NCI-H2107 treated with DMSO at 0.1 percent for 48 hours (cell line): ENCODE measurements around the gene FAU.

Experiments used
- DNase-seq: peaks from one replicate; lab custom pipeline; 2025; ENCODE audit not compliant: unreplicated experiment; lab: John Stamatoyannopoulos, UW

Gene FAU

GRCh38 chr11:65109231-65110198 lies 12.4 kb downstream of the FAU start:
- no peak for DNase-seq

GRCh38 chr11:65108469-65109123 lies 13.3 kb downstream of the FAU start:
- DNase-seq, result no peak

- no peak for DNase-seq
Observed at GRCh38 chr11:65107751-65108468, 14.0 kb downstream of the FAU start.

DNA sequence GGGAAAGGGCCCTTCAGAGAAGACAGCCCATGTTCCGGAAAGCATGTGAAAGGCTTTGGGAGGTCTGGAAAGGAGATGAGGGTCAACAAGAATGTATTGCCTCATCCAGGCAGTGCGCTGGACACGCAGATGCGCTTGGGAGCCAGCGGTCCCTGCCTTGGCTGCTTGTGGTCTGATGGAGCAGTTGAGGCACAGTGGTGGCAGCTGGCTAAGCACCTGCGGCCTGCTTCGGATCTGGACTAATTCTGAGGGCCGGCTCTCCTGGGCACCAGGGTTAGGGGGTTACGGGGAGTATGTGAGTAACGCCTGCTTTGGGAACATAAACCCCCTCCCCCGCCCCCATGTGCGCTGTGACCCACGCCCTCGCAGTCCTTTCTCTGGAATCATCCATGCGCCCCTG lies 14.9 kb downstream of the FAU start:
- no peak for DNase-seq

GRCh38 chr11:65104628-65105027 lies 17.3 kb downstream of the FAU start:
- no peak for DNase-seq

- no peak for DNase-seq
Observed at GRCh38 chr11:65103476-65103875, 18.5 kb downstream of the FAU start.

DNA sequence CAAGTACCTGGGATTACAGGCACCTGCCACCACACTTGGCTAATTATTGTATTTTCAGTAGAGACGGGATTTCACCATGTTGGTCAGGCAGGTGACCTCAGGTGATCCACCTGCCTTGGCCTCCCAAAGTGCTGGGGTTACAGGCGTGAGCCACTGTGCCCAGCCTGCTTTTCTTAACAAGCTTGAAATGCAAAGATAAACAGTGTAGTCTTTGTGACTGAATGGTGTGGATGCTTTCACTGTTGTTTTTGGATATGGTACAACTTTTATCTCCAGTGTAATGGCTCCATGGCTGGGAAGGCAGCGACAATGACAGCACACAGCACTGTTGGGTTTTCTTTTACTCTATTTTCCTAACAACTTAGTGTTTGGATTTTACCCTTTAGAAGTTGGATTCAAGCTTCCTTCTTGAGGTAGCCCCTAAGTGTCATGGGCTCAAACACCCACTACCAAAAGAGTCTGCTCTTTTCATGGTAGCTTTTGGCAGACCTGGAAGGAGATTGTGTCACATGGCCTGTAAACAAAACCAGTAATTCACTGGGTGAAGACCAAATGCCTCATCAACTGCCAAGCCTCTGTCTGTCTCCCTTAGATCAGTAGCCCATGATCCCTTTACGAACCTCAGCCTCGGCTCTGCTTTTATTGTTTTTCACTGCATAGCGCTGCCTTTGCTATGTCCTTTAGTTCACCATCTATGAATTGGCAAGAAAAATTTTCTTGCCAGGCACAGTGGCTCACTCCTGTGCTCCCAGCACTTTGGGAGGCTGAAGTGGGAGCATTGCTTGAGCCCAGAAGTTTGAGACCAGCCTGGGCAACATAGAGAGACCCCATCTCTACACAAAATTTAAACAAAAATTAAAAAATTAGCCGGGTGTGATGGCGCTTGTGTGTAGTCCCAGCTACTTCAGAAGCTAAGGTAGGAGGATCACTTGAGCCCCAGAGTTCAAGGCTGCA lies 19.5 kb downstream of the FAU start:
- no peak for DNase-seq

DNA sequence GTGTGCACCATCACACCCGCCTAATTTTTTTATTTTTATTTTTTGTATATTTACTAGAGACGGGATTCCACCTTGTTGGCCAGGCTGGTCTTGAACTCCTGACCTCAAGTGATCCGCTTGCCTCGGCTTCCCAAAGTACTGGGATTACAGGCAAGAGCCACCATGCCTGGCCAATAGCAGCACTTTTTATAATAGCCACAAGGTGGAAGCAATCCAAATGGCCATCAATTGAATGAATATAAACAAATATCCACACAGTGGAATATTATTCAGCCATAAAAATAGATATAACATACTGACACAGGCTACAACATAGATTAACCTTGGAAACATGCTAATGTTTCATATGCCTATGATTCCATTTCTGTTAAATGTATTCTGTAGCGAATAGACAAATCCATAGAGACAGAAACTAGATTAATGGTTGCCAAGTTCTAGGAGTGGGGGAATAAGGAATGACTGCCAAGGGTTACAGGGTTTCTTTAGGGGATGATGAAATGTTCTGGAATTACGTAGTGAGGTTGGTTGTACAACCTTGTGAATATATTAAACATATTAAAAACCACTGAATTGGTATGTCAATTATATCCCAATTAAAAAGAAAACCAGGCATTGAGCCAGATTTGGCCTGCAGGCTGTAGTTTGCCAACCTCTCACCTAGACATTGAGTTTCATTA lies 21.1 kb downstream of the FAU start:
- DNase-seq, result no peak

DNA sequence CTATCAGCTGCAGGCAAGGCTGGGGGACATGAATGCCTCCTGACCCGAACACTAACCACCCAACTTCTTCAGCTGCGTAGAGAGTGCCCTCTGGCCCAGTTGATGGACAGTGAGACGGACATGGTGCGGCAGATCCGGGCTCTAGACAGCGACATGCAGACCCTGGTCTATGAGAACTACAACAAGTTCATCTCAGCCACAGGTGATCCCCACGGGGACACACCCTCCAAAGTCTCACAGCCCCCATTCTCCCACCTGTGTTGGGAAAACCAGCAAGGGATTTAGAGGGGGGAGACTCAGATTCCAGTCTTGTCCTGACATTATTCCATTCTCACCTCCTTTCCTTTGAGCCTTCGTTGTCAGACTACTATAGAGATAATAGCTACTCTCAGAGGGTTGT lies 25.0 kb downstream of the FAU start:
- no peak for DNase-seq

DNA sequence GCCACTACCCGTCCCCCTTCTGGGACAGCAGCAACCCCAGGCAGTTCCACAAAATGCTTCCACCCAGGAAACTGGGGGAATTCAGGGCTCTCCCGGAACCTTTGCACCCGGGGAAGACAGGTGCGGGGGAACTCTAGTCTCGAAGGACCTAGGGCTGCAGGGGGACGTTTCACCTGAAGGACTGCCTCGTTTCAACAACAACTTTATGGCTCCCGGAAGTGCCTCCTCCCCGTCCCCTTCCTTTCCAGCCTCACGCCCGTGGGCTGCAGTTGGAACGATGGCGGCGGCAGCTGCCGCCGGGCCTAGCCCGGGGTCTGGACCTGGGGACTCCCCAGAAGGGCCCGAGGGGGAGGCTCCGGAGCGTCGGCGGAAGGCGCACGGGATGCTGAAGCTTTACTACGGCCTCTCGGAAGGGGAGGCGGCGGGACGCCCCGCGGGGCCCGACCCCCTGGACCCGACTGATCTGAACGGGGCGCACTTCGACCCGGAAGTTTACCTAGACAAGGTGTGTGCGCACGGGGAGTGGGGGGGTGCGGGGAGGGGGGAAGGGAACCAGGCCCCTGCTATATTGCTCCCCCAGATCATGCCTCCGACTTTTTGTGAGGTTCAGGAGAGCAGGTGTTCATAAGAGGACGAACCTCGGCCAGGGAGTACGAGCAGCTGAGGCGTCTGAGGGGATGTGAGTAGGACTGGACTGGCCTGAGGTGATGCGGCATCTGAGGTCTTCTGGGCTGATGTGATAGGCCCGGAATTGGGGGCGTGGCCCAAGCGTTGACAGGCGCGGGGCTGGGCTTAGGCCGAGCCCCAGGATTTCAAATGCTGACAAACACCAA lies 25.7 kb downstream of the FAU start, which contains the start of gene VPS51:
Gene VPS51 (plus strand): TSS at position 241 of the 833 bp plus-strand sequence. CDS start 37 bp downstream, at position 278.
- DNase-seq, result peak; percentile 79

GRCh38 chr11:65095427-65095826 lies 26.5 kb downstream of the FAU start:
- DNase-seq, result no peak

DNA sequence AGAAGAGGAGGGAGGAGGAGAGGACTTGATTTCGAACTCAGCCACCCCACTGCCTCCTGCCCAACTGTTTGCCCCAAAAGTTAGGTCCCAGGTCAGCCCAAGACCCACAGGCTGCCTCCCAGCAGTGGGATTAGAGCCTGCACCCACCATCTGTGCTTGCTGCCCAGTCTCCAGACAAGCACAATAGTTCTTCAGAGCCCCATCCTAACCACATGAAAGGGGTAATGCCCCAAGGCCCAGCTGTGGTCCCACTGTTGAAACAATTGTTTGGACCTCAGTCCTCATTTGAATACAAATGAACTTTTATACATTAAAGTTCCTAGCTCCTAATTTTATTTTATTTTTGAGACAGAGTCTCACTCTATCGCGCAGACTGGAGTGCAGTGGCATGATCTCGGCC lies 31.3 kb downstream of the FAU start:
- DNase-seq, result no peak

- no peak for DNase-seq
Observed at GRCh38 chr11:65089621-65090020, 32.3 kb downstream of the FAU start.

GRCh38 chr11:65087827-65088226 lies 34.1 kb downstream of the FAU start:
- DNase-seq, result no peak

DNA sequence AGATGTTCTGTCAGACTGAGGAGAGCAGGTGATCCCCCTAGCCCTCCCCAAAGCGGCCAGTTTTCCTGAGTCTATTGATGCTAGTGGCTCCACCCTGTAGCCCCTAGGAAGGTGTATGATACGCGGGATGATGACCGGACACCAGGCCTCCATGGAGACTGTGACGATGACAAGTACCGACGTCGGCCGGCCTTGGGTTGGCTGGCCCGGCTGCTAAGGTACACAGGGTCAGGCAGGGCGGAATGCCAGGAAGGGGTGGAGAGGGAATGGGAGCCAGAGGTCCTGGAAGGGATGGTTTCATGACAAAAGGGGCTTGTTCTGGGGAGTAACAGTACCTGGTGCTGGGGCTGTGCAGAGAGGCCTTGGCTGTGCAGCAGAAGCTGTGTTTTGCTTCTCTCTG lies 34.7 kb downstream of the FAU start:
- DNase-seq, result no peak

- no peak for DNase-seq
Observed at GRCh38 chr11:65086809-65087208, 35.1 kb downstream of the FAU start.

DNA sequence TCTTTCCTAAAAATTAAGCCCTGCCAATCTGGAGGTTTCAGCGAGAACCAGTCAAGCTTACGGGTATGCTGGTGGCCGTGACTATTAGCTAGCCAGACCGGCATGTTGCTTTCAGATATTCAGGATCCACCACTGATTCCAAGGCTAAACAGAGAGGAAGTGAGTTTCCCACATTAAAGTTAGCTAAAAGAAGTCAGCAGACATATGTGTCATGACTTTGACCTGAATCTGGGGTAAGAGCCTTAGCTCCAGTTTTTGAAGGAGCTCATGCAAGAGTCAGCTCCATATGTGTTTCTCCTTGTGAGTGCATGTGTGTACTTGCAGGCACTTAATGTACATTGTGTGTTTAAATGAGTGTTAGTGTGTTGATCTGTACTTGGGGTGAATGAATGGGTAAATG lies 36.5 kb downstream of the FAU start:
- DNase-seq, result no peak

- DNase-seq, result no peak
Observed at GRCh38 chr11:65084598-65085375, 37.1 kb downstream of the FAU start.
